Esophagus muscularis mucosa (tissue), 3 donors: ENCODE measurements around the gene JARID2.

Experiments
- POLR2A ChIP-seq: fragments of 450-650 bp; IDR thresholded peaks from one replicate; pipeline ENCODE4 v1.6.1; 2017; ENCODE audit warnings: antibody characterized with exemption, moderate library complexity, mild to moderate bottlenecking, low read depth
- POLR2AphosphoS5 ChIP-seq, 2 donors: sonication (generic); formaldehyde crosslinking; IDR thresholded peaks; one replicate each; pipeline ENCODE4 v1.6.1; 2017; ENCODE audit warnings: antibody characterized with exemption in 2 of 2
- TF ChIP-seq, protein P1 (sequence below), 3 experiments: fragments of 200-600 bp in 2 of 3; fragments of 450-650 bp in 1 of 3; sonication (generic) in 2 of 3; IDR thresholded peaks; one replicate each; pipeline ENCODE4 v1.5.1; 2017 to 2019; ENCODE audit warnings: antibody characterized with exemption in 3 of 3, mild to moderate bottlenecking in 2 of 3, moderate library complexity in 1 of 3

DNA sequence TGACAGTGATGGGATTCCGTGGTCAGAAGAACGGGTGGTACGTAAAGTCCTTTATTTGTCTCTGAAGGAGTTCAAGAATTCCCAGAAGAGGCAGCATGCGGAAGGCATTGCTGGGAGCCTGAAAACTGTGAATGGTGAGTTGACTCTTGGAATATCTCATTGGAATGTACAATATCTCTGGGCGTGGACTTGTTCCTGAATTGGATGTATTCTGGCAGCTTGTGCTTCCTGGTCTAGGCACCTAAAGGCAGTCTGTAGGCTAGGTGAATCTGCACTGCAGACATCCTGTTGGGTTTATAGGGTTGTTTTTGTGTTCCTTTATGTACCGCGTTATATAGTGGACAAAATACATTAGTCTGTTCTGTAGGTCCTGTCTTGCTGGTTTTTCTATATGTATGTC is 128.2 kb downstream of the JARID2 start:
- TF ChIP-seq, protein P1, sequence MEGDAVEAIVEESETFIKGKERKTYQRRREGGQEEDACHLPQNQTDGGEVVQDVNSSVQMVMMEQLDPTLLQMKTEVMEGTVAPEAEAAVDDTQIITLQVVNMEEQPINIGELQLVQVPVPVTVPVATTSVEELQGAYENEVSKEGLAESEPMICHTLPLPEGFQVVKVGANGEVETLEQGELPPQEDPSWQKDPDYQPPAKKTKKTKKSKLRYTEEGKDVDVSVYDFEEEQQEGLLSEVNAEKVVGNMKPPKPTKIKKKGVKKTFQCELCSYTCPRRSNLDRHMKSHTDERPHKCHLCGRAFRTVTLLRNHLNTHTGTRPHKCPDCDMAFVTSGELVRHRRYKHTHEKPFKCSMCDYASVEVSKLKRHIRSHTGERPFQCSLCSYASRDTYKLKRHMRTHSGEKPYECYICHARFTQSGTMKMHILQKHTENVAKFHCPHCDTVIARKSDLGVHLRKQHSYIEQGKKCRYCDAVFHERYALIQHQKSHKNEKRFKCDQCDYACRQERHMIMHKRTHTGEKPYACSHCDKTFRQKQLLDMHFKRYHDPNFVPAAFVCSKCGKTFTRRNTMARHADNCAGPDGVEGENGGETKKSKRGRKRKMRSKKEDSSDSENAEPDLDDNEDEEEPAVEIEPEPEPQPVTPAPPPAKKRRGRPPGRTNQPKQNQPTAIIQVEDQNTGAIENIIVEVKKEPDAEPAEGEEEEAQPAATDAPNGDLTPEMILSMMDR (IDR thresholded peaks at IDR 0.05): no peak
- TF ChIP-seq POLR2A (no peak), POLR2AphosphoS5 (IDR thresholded peaks at IDR 0.05) (no peak)
